ENCODE data around the gene STRA6.

The STRA6 gene

DNA sequence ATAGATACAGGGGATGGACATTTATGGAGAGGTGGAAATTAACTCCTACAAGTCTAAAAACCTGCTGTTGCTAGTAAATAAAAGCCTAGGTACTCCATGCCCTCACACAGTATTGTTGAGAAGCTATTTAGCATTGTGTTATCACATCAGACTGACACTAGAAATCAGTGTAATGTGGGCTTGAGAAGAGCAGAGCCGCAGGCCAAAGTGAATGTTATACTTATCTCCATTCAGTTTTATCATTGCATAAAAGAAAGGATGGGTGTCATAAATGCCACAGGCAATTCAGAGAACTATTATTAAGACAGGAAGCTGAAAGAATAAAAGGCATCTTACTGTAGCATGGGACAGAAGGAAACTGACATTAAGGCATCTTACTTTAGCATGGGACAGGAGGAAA, 42.8 kb downstream of the STRA6 start:
- Histone ChIP-seq H3K9ac (ENCODE audit: low read depth, low read length, poor library complexity, severe bottlenecking) (no peak overlapping the region), H3K4me1 (ENCODE audit: insufficient read depth, low read length, poor library complexity, severe bottlenecking) (peaks cover 41% of the 10 kb centered on the region), H3K9me3 (ENCODE audit: insufficient read depth, low read depth, low read length) (no peaks in the 10 kb centered on the region), H3K27me3 (ENCODE audit: insufficient read depth, low read length, poor library complexity, severe bottlenecking) (no peaks in the 10 kb centered on the region), H4K20me1 (ENCODE audit: insufficient read depth, low read length, poor library complexity, severe bottlenecking) (no peaks in the 10 kb centered on the region), H3K79me2 (ENCODE audit: insufficient read depth, low read length) (no peaks in the 10 kb centered on the region), H3K36me3 (ENCODE audit: insufficient read depth, low read length) (no peaks in the 10 kb centered on the region), H2AFZ (ENCODE audit: low read length) (no peak overlapping the region), H3F3A (ENCODE audit: low read depth) (no peaks in the 10 kb centered on the region), H3K4me3 (ENCODE audit: low read length, poor library complexity, severe bottlenecking) (no peak overlapping the region), H3K4me2 (ENCODE audit: low read depth, low read length, poor library complexity, severe bottlenecking) (no peak overlapping the region), H3K9me2 (replicated peaks; ENCODE audit: low read depth, low read length) (no peaks in the 10 kb centered on the region)
- TF ChIP-seq EZH2phosphoT487 (IDR thresholded peaks at IDR 0.05; ENCODE audit: borderline replicate concordance): no peak
- TF ChIP-seq, protein P1, sequence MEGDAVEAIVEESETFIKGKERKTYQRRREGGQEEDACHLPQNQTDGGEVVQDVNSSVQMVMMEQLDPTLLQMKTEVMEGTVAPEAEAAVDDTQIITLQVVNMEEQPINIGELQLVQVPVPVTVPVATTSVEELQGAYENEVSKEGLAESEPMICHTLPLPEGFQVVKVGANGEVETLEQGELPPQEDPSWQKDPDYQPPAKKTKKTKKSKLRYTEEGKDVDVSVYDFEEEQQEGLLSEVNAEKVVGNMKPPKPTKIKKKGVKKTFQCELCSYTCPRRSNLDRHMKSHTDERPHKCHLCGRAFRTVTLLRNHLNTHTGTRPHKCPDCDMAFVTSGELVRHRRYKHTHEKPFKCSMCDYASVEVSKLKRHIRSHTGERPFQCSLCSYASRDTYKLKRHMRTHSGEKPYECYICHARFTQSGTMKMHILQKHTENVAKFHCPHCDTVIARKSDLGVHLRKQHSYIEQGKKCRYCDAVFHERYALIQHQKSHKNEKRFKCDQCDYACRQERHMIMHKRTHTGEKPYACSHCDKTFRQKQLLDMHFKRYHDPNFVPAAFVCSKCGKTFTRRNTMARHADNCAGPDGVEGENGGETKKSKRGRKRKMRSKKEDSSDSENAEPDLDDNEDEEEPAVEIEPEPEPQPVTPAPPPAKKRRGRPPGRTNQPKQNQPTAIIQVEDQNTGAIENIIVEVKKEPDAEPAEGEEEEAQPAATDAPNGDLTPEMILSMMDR (conservative IDR thresholded peaks at IDR 0.05; ENCODE audit: low read length): no peak

DNA sequence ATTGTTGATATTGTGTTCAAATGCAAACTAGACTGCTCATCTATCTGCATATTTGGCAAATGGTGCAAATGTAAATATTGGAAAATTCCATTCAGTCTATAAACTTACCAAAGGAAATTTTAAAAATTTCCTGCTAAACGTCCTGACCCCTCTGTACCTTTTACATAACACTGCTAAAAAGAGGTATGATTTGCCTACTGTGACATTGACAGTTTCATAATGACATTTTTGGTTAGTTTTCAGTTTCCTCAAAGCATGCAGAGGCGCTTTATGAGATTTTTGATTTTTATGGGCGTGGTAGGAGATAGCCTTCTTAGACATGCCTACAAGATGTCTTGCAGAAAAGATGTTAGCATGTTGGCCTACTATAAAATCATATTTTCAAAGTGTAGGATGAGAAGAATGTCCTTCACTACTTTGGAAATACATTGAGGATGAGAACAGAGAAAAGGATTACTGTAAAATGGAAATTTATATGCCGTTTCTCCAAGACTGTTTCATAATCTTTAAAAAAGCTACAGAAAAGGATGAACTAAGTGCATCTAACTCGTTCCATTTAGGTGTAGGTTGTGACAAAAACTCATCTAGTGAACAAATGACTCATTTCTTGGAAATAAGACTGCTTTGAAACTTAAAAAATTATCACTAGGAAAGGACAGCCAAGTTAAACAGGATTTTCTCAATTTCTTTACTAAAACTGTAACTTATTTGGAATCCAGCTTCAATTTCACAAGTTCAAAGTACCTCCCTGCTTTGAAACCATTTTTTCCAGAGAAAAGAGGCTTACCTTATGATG, 43.5 kb downstream of the STRA6 start:
- Histone ChIP-seq H3K9ac (ENCODE audit: low read depth, low read length, poor library complexity, severe bottlenecking) (no peak overlapping the region), H2AFZ (ENCODE audit: low read length) (no peak overlapping the region), H3F3A (ENCODE audit: low read depth) (no peaks in the 10 kb centered on the region), H3K4me1 (ENCODE audit: insufficient read depth, low read length, poor library complexity, severe bottlenecking) (peaks cover 41% of the 10 kb centered on the region), H3K4me2 (ENCODE audit: low read depth, low read length, poor library complexity, severe bottlenecking) (no peak overlapping the region), H4K20me1 (ENCODE audit: insufficient read depth, low read length, poor library complexity, severe bottlenecking) (no peaks in the 10 kb centered on the region), H3K27me3 (ENCODE audit: insufficient read depth, low read length, poor library complexity, severe bottlenecking) (no peaks in the 10 kb centered on the region), H3K9me3 (ENCODE audit: insufficient read depth, low read depth, low read length) (no peaks in the 10 kb centered on the region), H3K9me2 (replicated peaks; ENCODE audit: low read depth, low read length) (no peaks in the 10 kb centered on the region), H3K36me3 (ENCODE audit: insufficient read depth, low read length) (no peaks in the 10 kb centered on the region), H3K4me3 (ENCODE audit: low read length, poor library complexity, severe bottlenecking) (no peak overlapping the region), H3K79me2 (ENCODE audit: insufficient read depth, low read length) (no peaks in the 10 kb centered on the region)
- TF ChIP-seq EZH2phosphoT487 (IDR thresholded peaks at IDR 0.05; ENCODE audit: borderline replicate concordance): no peak
- TF ChIP-seq, protein P1 (conservative IDR thresholded peaks at IDR 0.05; ENCODE audit: low read length): no peak

DNA sequence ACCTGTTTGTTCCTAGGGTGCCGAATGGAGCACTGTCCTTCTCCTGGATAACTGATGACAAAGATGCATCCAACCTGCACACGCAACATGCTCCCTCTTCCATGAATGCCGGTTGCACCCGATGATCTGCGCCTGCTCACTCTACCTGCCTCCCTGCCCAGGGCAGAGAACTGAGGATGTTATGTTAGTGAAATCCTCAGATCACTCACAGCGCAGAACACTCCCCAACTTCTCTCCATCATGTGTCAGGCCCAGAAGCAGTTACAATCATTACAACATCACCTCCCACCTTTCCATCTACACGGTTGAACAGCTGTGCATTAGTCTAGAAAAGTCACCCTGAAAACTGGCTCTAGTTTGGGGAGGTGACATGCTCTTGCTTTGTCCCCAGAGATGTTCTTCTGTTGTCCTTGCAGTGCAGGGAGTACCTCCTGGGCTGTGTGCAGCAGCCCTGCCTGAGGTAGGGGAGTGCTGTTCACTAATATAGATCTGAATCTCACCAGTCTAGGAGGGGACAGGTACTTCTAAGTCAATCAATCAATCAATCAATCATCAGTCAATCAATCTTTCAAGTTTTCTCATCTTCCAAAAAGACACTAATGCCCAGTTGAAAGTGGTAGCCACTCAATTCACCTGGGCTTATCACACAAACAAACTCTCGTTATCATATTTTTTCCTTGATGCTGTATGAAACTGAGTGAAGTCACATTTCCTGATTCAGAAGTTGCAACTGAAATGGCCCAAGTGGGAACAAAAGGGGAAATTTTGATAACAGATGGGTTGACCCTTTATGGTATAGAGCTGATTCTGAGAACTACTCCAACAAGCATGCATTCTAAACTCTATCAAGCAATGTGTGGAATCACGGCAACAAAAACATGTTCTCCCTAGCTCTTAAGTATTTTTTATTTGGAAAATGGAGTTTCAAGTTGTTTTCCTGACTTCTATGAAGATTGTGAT, 44.4 kb downstream of the STRA6 start:
- TF ChIP-seq EZH2phosphoT487 (IDR thresholded peaks at IDR 0.05; ENCODE audit: borderline replicate concordance): no peak
- TF ChIP-seq, protein P1 (conservative IDR thresholded peaks at IDR 0.05; ENCODE audit: low read length): no peak
- no peak overlapping the region for H2AFZ ChIP-seq (ENCODE audit: low read length)
- peaks cover 41% of the 10 kb centered on the region for H3K4me1 ChIP-seq (ENCODE audit: insufficient read depth, low read length, poor library complexity, severe bottlenecking)
- H3K4me2 ChIP-seq (ENCODE audit: low read depth, low read length, poor library complexity, severe bottlenecking): no peak overlapping the region
- H3K4me3 ChIP-seq (ENCODE audit: low read length, poor library complexity, severe bottlenecking): no peak overlapping the region
- no peaks in the 10 kb centered on the region for H3F3A ChIP-seq (ENCODE audit: low read depth)
- no peaks in the 10 kb centered on the region for H3K79me2 ChIP-seq (ENCODE audit: insufficient read depth, low read length)
- H3K27me3 ChIP-seq (ENCODE audit: insufficient read depth, low read length, poor library complexity, severe bottlenecking): no peaks in the 10 kb centered on the region
- no peaks in the 10 kb centered on the region for H3K36me3 ChIP-seq (ENCODE audit: insufficient read depth, low read length)
- H4K20me1 ChIP-seq (ENCODE audit: insufficient read depth, low read length, poor library complexity, severe bottlenecking): no peaks in the 10 kb centered on the region
- no peaks in the 10 kb centered on the region for H3K9me2 ChIP-seq (replicated peaks; ENCODE audit: low read depth, low read length)
- H3K9ac ChIP-seq (ENCODE audit: low read depth, low read length, poor library complexity, severe bottlenecking): no peak overlapping the region
- H3K9me3 ChIP-seq (ENCODE audit: insufficient read depth, low read depth, low read length): no peaks in the 10 kb centered on the region
